ENCODE data around the gene ACACB. TPM values are rescaled to one million over a fixed set of nuclear protein-coding genes. Genes with fewer than 3 reads are reported as not detected.

Gene ACACB
- total RNA-seq, 1 donor from 2014 or later: 5.9 TPM

GRCh38 chr12:109274381-109274780 is 158.0 kb downstream of the ACACB start:
- TF ChIP-seq CTCF (IDR thresholded peaks at IDR 0.05): no peak
- Mint-ChIP-seq H3K27me3 (ENCODE audit: low read depth) (peaks cover 22% of the 10 kb centered on the region), H3K9me3 (ENCODE audit: low read depth) (peaks cover 8% of the 10 kb centered on the region), H3K4me1 (ENCODE audit: low read depth) (peaks cover 6% of the 10 kb centered on the region), H3K36me3 (ENCODE audit: low read depth) (peaks cover 1% of the 10 kb centered on the region), H3K27ac (ENCODE audit: unreplicated experiment) (no peak overlapping the region), H3K4me3 (ENCODE audit: unreplicated experiment) (no peak overlapping the region)
- DNase-seq (ENCODE audit: low spot score): no peak

GRCh38 chr12:109275173-109275572 is 158.8 kb downstream of the ACACB start:
- Mint-ChIP-seq H3K4me1 (ENCODE audit: low read depth) (peaks cover 6% of the 10 kb centered on the region), H3K27ac (ENCODE audit: unreplicated experiment) (no peak overlapping the region), H3K27me3 (ENCODE audit: low read depth) (peaks cover 22% of the 10 kb centered on the region), H3K9me3 (ENCODE audit: low read depth) (peaks cover 5% of the 10 kb centered on the region), H3K36me3 (ENCODE audit: low read depth) (peaks cover 1% of the 10 kb centered on the region), H3K4me3 (ENCODE audit: unreplicated experiment) (no peak overlapping the region)
- TF ChIP-seq CTCF (IDR thresholded peaks at IDR 0.05): no peak
- no peak for DNase-seq (ENCODE audit: low spot score)

- peaks cover 6% of the 10 kb centered on the region for H3K4me1 Mint-ChIP-seq (ENCODE audit: low read depth)
- DNase-seq (ENCODE audit: low spot score): no peak
- no peaks in the 10 kb centered on the region for H3K36me3 Mint-ChIP-seq (ENCODE audit: low read depth)
- H3K27me3 Mint-ChIP-seq (ENCODE audit: low read depth): peaks cover 22% of the 10 kb centered on the region
- no peak overlapping the region for H3K27ac Mint-ChIP-seq (ENCODE audit: unreplicated experiment)
- no peak for TF ChIP-seq CTCF (IDR thresholded peaks at IDR 0.05)
- H3K4me3 Mint-ChIP-seq (ENCODE audit: unreplicated experiment): no peak overlapping the region
- H3K9me3 Mint-ChIP-seq (ENCODE audit: low read depth): no peaks in the 10 kb centered on the region
Observed at GRCh38 chr12:109276160-109276559, 159.8 kb downstream of the ACACB start.

- Mint-ChIP-seq H3K4me3 (ENCODE audit: unreplicated experiment) (no peak overlapping the region), H3K27ac (ENCODE audit: unreplicated experiment) (no peak overlapping the region), H3K36me3 (ENCODE audit: low read depth) (no peaks in the 10 kb centered on the region), H3K4me1 (ENCODE audit: low read depth) (peaks cover 6% of the 10 kb centered on the region), H3K9me3 (ENCODE audit: low read depth) (no peaks in the 10 kb centered on the region), H3K27me3 (ENCODE audit: low read depth) (peaks cover 23% of the 10 kb centered on the region)
- no peak for TF ChIP-seq CTCF (IDR thresholded peaks at IDR 0.05)
- DNase-seq (ENCODE audit: low spot score): no peak
Observed at GRCh38 chr12:109277255-109277898, 161.0 kb downstream of the ACACB start.

GRCh38 chr12:109277899-109278762 is 161.7 kb downstream of the ACACB start:
- no peak for DNase-seq (ENCODE audit: low spot score)
- no peaks in the 10 kb centered on the region for H3K36me3 Mint-ChIP-seq (ENCODE audit: low read depth)
- H3K27me3 Mint-ChIP-seq (ENCODE audit: low read depth): peaks cover 20% of the 10 kb centered on the region
- TF ChIP-seq CTCF (IDR thresholded peaks at IDR 0.05): no peak
- H3K4me1 Mint-ChIP-seq (ENCODE audit: low read depth): peaks cover 6% of the 10 kb centered on the region
- no peak overlapping the region for H3K4me3 Mint-ChIP-seq (ENCODE audit: unreplicated experiment)
- no peaks in the 10 kb centered on the region for H3K9me3 Mint-ChIP-seq (ENCODE audit: low read depth)
- no peak overlapping the region for H3K27ac Mint-ChIP-seq (ENCODE audit: unreplicated experiment)
